ENCODE measurements around the gene SPINK8.
A peak's percentile ranks its signal among the peaks of the same experiment; 100 is the strongest.

Gene SPINK8

DNA sequence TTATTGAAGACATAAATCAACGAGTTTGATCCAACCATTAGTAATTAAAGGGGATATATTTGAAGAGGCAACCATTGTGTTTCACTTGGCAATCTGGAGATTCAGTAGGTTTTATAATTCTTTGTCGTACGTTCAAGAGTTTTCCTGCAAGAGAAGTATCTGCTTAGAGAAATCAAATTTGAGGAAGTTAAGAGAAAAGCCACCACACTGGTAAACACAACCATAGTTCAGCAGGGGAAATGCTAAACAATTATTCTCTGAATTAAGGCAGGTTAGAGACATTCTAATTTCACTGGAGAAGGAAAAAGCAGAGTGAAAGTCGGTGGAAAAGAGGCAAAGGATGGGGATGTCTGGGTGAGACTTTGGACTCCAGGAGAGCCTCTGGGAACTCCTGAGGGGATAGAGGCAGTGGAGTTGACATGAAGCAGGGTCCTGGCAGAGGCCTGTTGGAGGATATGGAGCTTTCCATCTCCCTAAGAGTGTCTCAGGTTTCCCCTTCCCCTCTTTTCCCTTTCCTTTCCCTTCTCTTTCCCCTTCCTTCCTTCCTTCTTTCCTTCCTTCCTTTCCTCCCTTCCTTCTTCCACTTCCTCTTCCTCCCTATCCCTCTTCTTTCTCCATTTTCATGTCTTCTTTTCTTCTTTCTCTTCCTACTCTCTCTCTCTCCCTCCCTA lies 26.5 kb downstream of the SPINK8 start:
- Mint-ChIP-seq H3K27me3 (peaks cover 31% of the 10 kb centered on the region), H3K36me3 (ENCODE audit: insufficient read depth) (peaks cover 2% of the 10 kb centered on the region), H3K9me3 (no peaks in the 10 kb centered on the region), H3K27ac (ENCODE audit: low read depth) (no peak overlapping the region), H3K4me3 (no peak overlapping the region), H3K4me1 (peaks cover 8% of the 10 kb centered on the region)
- DNase-seq (ENCODE audit: low spot score in 2 of 2): no peak
- ATAC-seq (replicated peaks; ENCODE audit: extremely low read depth, poor library complexity, severe bottlenecking): no peak

DNA sequence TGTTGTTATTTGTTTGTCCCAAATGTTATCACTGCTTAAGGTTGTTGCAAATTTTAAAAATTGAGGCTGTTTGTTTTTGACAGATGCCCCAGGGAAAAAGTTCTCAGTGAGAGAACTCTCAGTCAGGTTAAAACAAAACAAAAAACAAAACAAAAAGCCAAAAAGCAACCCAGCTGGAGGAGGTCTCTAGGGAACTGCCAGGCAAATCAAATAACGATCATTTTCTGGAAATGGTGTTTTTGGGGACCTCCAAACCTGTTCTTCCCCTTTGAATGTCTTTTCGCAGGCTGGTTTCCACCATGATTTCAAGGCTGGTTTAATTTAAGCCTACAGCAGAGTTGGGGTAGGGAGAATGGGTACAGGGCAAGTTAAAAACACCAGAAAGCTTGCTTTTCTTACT lies 27.2 kb downstream of the SPINK8 start:
- Mint-ChIP-seq H3K9me3 (no peaks in the 10 kb centered on the region), H3K27ac (ENCODE audit: low read depth) (no peak overlapping the region), H3K4me3 (no peak overlapping the region), H3K27me3 (peaks cover 25% of the 10 kb centered on the region), H3K4me1 (peaks cover 13% of the 10 kb centered on the region), H3K36me3 (ENCODE audit: insufficient read depth) (peaks cover 3% of the 10 kb centered on the region)
- no peak for ATAC-seq (replicated peaks; ENCODE audit: extremely low read depth, poor library complexity, severe bottlenecking)
- no peak for DNase-seq (ENCODE audit: low spot score in 2 of 2)

DNA sequence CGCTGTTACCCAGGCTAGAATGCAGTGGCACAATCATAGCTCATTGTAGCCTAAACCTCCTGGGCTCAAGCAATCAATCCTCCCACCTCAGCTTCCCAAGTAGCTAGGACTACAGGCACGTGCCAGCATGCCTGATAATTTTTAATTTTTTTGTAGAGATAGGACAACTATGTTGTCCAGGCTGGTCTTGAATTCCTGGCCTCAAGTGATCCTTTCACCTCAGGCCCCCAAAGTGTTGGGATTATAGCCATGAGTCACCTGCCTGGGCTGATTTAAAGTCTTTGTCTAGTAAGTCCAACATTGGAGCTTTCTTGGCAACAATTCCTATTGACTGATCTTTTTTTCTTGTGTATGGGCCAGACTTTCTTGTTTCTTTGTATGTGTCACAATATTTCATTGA lies 28.1 kb downstream of the SPINK8 start:
- ATAC-seq (replicated peaks; ENCODE audit: extremely low read depth, poor library complexity, severe bottlenecking) (no peak), DNase-seq (ENCODE audit: low spot score in 2 of 2) (no peak)
- Mint-ChIP-seq H3K36me3 (ENCODE audit: insufficient read depth) (peaks cover 8% of the 10 kb centered on the region), H3K27me3 (peaks cover 16% of the 10 kb centered on the region), H3K4me1 (peaks cover 15% of the 10 kb centered on the region), H3K9me3 (no peaks in the 10 kb centered on the region), H3K4me3 (no peak overlapping the region), H3K27ac (ENCODE audit: low read depth) (no peak overlapping the region)

DNA sequence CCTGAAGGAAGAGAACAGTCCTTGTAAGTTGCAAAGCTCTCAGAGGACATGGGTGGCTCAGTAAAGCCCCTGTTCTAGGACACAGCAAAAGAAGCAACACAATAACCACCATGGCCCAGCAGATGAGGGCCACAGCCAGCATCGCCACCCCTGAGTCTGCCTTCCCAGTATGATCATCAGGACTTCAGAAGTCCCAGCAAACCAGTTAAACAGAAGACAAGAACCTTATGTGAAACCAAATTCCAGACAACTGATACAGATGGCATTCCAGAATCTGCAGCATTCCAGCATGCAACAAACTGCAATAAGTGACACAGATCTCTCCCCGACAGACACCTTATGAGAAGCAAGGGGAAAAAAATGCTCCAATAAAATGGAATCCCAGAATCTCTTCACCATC lies 30.4 kb downstream of the SPINK8 start:
- ATAC-seq (replicated peaks; ENCODE audit: extremely low read depth, poor library complexity, severe bottlenecking): no peak
- Mint-ChIP-seq H3K4me1 (peaks cover 29% of the 10 kb centered on the region), H3K27me3 (no peaks in the 10 kb centered on the region), H3K36me3 (ENCODE audit: insufficient read depth) (peaks cover 11% of the 10 kb centered on the region), H3K27ac (ENCODE audit: low read depth) (peak overlapping the region; percentile 57), H3K9me3 (no peaks in the 10 kb centered on the region), H3K4me3 (peak overlapping the region; percentile 95)
- DNase-seq (ENCODE audit: low spot score in 2 of 2): no peak

DNA sequence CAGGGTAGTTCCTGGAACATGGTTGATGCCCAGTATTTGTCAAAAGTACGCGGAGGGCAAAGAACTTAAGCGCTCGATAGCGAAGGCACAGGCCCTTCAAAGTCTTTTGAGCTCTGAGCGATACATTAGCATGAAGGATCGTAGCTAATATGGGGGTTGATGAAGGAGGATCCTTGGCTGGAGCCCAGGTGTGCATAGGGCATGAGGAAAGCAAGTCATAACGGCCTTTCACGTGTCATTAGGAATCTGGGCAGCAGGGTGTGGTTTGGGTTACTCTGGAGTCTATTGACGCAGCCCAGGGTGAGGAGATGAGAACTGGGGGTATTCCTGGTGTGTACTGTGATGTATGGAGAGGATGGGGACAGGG lies 31.7 kb downstream of the SPINK8 start:
- peak overlapping the region; percentile 57 for H3K27ac Mint-ChIP-seq (ENCODE audit: low read depth)
- peak overlapping the region; percentile 95 for H3K4me3 Mint-ChIP-seq
- H3K4me1 Mint-ChIP-seq: peaks cover 38% of the 10 kb centered on the region
- H3K36me3 Mint-ChIP-seq (ENCODE audit: insufficient read depth): peaks cover 15% of the 10 kb centered on the region
- DNase-seq (ENCODE audit: low spot score in 2 of 2): no peak
- no peaks in the 10 kb centered on the region for H3K27me3 Mint-ChIP-seq
- ATAC-seq (replicated peaks; ENCODE audit: extremely low read depth, poor library complexity, severe bottlenecking): peak; percentile 11
- no peaks in the 10 kb centered on the region for H3K9me3 Mint-ChIP-seq

DNA sequence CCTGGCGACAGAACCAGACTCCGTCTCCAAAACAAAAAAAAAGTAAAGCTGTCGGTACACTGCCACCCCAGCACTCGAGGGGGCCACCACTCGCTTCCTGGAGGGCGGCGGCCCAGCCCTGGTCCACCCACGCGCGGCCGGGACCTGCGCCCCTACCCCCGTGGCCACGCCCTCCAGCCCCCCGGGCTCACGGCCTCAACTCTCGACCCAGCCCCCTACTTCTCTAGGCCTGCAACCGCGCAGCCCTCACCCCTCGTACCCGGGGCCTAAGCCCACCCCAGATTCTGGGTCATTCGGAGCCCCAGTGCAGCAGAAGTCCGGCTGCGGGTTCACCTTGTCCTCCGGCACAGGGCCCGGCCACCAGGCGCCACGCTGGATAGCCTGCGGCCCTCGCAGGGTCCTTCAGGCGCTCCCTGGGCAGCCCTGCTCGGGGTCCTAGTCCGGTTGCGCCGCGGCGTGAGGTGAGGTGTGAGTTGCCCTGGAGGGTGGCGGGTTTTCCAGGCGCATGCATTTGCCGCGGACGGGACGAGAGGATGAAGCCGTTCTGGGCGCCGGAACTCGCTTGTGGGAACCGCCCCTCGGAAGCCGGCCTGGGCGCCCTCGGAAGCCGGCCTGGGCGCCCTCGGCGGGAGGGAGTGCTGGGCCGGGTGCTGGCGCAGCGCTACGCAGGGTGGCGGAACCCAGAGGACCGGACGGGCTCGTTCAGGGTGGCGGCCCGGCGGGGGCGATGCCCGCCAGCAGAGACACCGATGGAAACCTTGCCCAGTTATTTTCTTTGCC lies 32.3 kb downstream of the SPINK8 start, which contains the start of gene NME6:
NME6 (minus strand) TSS at position 348 of the 780 bp plus-strand sequence.
- Mint-ChIP-seq H3K36me3 (ENCODE audit: insufficient read depth) (peaks cover 20% of the 10 kb centered on the region), H3K27ac (ENCODE audit: low read depth) (peak within 1 kb of the TSS; percentile 57), H3K4me1 (peaks cover 38% of the 10 kb centered on the region), H3K4me3 (peak within 1 kb of the TSS; percentile 95), H3K9me3 (no peaks in the 10 kb centered on the region), H3K27me3 (no peaks in the 10 kb centered on the region)
- DNase-seq (ENCODE audit: low spot score in 2 of 2) (peak; percentile 82 to 84), ATAC-seq (replicated peaks; ENCODE audit: extremely low read depth, poor library complexity, severe bottlenecking) (peak; percentile 79)

DNA sequence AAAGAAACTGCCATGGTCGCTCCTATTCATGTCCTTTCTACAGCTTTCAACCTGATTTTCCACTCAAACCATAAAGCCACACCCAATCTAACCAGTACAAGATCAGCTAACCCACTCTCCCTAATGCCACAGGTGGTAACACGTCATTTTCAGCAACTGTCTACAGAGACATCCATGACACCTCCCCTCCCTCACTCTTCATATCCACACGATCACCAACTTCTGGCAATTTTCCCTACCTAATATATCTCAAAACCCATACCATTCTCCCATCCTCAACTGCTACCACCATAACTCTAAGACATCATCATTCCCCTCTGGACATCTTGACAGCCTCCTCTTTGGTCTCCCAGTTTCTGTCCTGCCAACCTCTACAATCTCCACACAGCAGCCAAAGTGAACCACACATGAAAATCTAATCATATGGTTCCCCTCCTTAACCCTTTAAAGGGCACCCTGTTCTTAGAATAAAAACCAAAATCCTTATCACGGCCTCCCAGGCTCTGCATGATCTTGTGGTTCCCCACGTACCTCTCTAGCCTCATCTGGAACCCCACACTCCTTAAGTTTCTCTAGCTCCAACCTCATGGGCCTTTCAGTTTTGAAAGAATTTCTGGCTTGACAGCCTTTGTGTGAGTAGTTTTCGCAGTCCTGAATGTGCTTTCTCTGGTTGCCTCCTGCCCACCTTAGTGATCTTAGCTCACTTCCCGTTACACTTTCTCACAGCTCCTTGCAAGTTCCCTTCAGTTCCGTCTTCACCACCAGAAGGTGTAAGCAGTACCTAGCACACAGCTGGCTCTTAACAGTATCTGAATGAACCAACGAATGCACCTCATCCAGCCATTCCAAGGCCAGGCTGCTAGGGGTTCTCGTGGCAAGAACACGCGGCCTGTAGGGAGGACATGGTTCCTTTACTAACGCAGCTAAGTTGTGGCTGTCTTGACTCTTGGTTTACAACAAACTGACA lies 33.4 kb downstream of the SPINK8 start:
- Mint-ChIP-seq H3K9me3 (no peaks in the 10 kb centered on the region), H3K27ac (ENCODE audit: low read depth) (peak overlapping the region; percentile 57), H3K4me1 (peaks cover 38% of the 10 kb centered on the region), H3K4me3 (peak overlapping the region; percentile 95), H3K36me3 (ENCODE audit: insufficient read depth) (peaks cover 25% of the 10 kb centered on the region), H3K27me3 (no peaks in the 10 kb centered on the region)
- ATAC-seq (replicated peaks; ENCODE audit: extremely low read depth, poor library complexity, severe bottlenecking): peak; percentile 59
- peak; percentile 15 to 19 for DNase-seq (ENCODE audit: low spot score in 2 of 2)

DNA sequence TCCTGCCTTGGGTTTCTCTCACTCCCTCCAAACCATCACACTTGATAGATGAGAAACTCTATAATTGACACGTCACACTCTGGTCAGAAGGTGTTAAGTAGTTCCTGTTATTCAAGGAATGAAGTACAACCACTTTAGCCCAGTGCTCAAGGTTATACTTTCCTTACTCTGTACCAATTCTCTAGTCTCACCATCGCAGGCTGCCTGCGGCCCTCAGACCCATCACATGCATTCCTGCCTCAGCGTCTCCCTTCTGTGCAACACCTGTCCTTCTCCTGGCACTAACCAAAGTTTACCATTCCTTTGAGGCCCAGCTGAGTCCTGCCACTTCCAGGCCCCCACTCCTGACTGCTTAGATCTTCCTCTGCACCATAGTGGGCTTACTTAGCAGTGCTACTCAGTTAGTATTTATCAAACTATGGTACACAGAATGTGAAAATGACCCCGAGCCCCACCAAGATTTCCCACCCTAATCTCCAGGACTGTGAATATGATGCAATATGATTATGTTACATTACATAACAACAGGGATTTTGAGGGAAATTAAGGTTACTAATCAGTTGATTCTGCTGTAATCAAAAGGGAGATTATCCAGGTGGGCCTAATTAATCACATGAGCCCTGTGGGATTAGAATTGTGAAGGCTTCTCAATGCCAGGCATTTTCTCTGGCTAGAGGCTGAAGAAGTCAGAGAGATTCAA lies 36.2 kb downstream of the SPINK8 start:
- Mint-ChIP-seq H3K27ac (ENCODE audit: low read depth) (peak overlapping the region; percentile 85), H3K36me3 (ENCODE audit: insufficient read depth) (peaks cover 46% of the 10 kb centered on the region)

DNA sequence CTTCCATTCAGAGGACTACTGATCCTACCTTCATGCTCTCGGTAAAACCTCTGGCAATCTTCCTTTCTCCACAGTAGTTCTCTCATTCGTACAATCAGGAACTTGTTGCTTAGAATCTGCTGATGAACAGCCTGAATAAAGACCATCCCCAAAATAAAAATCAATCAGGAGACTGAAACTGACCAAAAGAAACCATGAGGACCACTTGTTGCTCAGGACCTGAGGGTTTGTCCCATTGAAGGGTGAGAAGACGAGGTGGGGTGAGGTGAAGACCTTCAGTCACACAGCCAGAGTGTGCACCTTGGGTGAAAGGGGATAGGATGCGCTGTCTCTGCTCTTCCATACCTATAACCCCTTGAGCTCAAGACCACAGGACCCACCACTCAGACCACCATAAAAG lies 36.8 kb downstream of the SPINK8 start:
- peak overlapping the region; percentile 85 for H3K27ac Mint-ChIP-seq (ENCODE audit: low read depth)
- peaks cover 46% of the 10 kb centered on the region for H3K36me3 Mint-ChIP-seq (ENCODE audit: insufficient read depth)
- DNase-seq (ENCODE audit: low spot score in 2 of 2) (no peak), ATAC-seq (replicated peaks; ENCODE audit: extremely low read depth, poor library complexity, severe bottlenecking) (no peak)
- no peaks in the 10 kb centered on the region for H3K9me3 Mint-ChIP-seq
- no peaks in the 10 kb centered on the region for H3K27me3 Mint-ChIP-seq
- H3K4me1 Mint-ChIP-seq: peaks cover 27% of the 10 kb centered on the region
- H3K4me3 Mint-ChIP-seq: no peak overlapping the region

More for the DNA sequence above, 36.2 kb downstream of the SPINK8 start:
- Mint-ChIP-seq H3K9me3 (no peaks in the 10 kb centered on the region), H3K27me3 (no peaks in the 10 kb centered on the region), H3K4me3 (no peak overlapping the region), H3K4me1 (peaks cover 32% of the 10 kb centered on the region)
- DNase-seq (ENCODE audit: low spot score in 2 of 2) (no peak), ATAC-seq (replicated peaks; ENCODE audit: extremely low read depth, poor library complexity, severe bottlenecking) (no peak)

DNA sequence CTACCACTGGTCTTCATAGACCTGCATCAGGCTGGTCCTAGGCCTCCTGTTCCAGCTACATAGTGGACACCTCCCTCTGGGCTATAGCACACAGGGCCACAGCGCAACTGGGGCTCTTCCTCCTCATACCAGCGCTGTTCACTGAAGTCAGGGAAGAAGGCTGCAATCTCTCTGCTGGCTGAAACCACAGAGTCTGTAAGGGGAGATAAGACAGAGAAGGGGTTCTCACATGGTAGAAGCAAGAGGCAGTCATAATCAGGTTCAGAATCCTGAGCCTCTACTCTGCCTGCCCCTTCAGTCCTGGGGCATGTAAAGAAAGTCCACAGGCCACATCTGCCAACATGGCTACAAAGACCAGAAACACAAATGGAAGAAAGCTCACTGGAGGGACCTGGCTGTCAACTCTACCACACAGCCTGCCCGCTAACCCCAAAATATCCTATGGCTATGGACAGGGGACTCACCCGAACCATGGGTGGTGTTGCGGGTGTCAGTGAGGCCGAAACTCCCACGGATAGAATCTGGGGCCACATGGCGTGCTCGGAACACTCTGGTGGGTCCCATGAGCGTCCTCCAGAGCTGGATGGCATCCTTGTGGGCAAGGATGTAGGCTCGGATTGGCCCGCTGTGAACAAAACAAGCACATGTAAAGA lies 38.7 kb downstream of the SPINK8 start:
- Mint-ChIP-seq H3K27me3 (no peaks in the 10 kb centered on the region), H3K4me1 (peaks cover 16% of the 10 kb centered on the region), H3K9me3 (no peaks in the 10 kb centered on the region), H3K27ac (ENCODE audit: low read depth) (no peak overlapping the region), H3K4me3 (no peak overlapping the region), H3K36me3 (ENCODE audit: insufficient read depth) (peaks cover 40% of the 10 kb centered on the region)
- no peak for DNase-seq (ENCODE audit: low spot score in 2 of 2)
- ATAC-seq (replicated peaks; ENCODE audit: extremely low read depth, poor library complexity, severe bottlenecking): no peak

DNA sequence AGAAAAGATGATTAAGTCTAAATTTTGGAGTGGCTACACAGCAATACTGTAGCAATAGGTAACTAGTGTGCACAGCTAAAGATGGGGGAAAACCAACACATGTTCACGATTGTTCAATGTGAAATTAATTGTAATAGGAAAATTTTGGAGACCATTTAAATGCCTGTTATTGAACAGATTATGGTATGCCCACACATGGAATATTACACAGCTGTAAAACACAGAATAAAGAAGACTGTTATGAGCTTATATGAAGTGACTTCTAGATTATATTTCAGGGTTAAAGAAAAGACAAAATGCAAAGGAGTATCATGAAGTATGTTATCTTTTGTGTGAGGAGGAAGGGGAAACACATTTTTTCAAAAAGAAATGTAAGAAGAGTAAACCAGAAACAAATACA lies 43.8 kb downstream of the SPINK8 start:
- Mint-ChIP-seq H3K27ac (ENCODE audit: low read depth) (peak overlapping the region; percentile 42), H3K36me3 (ENCODE audit: insufficient read depth) (peaks cover 30% of the 10 kb centered on the region), H3K4me3 (no peak overlapping the region), H3K4me1 (no peaks in the 10 kb centered on the region), H3K27me3 (no peaks in the 10 kb centered on the region), H3K9me3 (no peaks in the 10 kb centered on the region)
- DNase-seq (ENCODE audit: low spot score in 2 of 2) (no peak), ATAC-seq (replicated peaks; ENCODE audit: extremely low read depth, poor library complexity, severe bottlenecking) (no peak)

Data from central memory CD8-positive, alpha-beta T cell (primary cell).